ENCODE measurements around the gene SHE.
"Not testable (repeated sequence)": the region's sequence is repeated elsewhere in the genome, so short reads cannot be mapped to it uniquely, and the experiment has no call there.

SHE gene

GRCh38 chr1:154536570-154536969 lies 34.4 kb upstream of the SHE start:
- Histone ChIP-seq H3K27me3 (ENCODE audit: control insufficient read depth, insufficient read depth, low read length) (no peaks in the 10 kb centered on the region), H3K9ac (ENCODE audit: low read length) (no peak overlapping the region), H3K9me3 (ENCODE audit: control insufficient read depth, low read depth, low read length) (no peaks in the 10 kb centered on the region), H3K4me3 (ENCODE audit: low read length) (no peak overlapping the region), H3K27ac (ENCODE audit: low read length) (no peak overlapping the region), H3K36me3 (ENCODE audit: control insufficient read depth, low read depth, low read length) (no peaks in the 10 kb centered on the region), H3K4me1 (ENCODE audit: control insufficient read depth, low read depth, low read length) (no peaks in the 10 kb centered on the region)

GRCh38 chr1:154533952-154534844 lies 32.0 kb upstream of the SHE start:
- Histone ChIP-seq H3K36me3 (ENCODE audit: control insufficient read depth, low read depth, low read length) (no peaks in the 10 kb centered on the region), H3K9ac (ENCODE audit: low read length) (no peak overlapping the region), H3K9me3 (ENCODE audit: control insufficient read depth, low read depth, low read length) (no peaks in the 10 kb centered on the region), H3K27ac (ENCODE audit: low read length) (no peak overlapping the region), H3K4me1 (ENCODE audit: control insufficient read depth, low read depth, low read length) (no peaks in the 10 kb centered on the region), H3K27me3 (ENCODE audit: control insufficient read depth, insufficient read depth, low read length) (no peaks in the 10 kb centered on the region), H3K4me3 (ENCODE audit: low read length) (no peak overlapping the region)

- H3K36me3 ChIP-seq (ENCODE audit: control insufficient read depth, low read depth, low read length); H3K4me1 ChIP-seq (ENCODE audit: control insufficient read depth, low read depth, low read length); H3K9ac ChIP-seq (ENCODE audit: low read length); H3K27ac ChIP-seq (ENCODE audit: low read length); H3K9me3 ChIP-seq (ENCODE audit: control insufficient read depth, low read depth, low read length); H3K27me3 ChIP-seq (ENCODE audit: control insufficient read depth, insufficient read depth, low read length); H3K4me3 ChIP-seq (ENCODE audit: low read length): not testable (repeated sequence)
Measured at GRCh38 chr1:154531950-154532349, 29.7 kb upstream of the SHE start.

GRCh38 chr1:154529308-154529707 lies 27.1 kb upstream of the SHE start:
- Histone ChIP-seq H3K27me3 (ENCODE audit: control insufficient read depth, insufficient read depth, low read length) (no peaks in the 10 kb centered on the region), H3K36me3 (ENCODE audit: control insufficient read depth, low read depth, low read length) (no peaks in the 10 kb centered on the region), H3K9ac (ENCODE audit: low read length) (no peak overlapping the region), H3K27ac (ENCODE audit: low read length) (no peak overlapping the region), H3K9me3 (ENCODE audit: control insufficient read depth, low read depth, low read length) (no peaks in the 10 kb centered on the region), H3K4me1 (ENCODE audit: control insufficient read depth, low read depth, low read length) (no peaks in the 10 kb centered on the region), H3K4me3 (ENCODE audit: low read length) (no peak overlapping the region)

- no peaks in the 10 kb centered on the region for H3K4me1 ChIP-seq (ENCODE audit: control insufficient read depth, low read depth, low read length)
Measured at GRCh38 chr1:154527192-154527591, 25.0 kb upstream of the SHE start.

DNA sequence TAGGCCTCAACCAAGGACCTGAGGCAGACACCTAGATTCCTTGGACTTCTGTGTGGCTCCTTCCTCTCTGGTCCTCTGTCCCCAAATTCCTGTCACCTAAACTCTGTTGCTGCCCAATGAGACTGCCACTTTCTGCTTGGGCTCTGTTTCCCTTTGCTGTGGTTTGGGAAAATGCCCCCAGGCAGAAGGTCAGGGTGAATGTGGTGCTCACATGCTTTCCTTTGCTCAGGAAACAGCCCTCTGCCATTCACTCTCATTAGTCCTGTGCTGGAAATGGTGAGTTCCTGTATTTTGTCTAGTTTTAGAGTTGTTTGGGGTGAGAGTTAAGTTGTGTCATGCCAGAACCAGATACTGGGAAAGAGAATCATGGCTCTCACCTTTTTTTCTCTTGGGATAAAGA lies 22.7 kb upstream of the SHE start:
- Histone ChIP-seq H3K27ac (ENCODE audit: low read length) (no peak overlapping the region), H3K27me3 (ENCODE audit: control insufficient read depth, insufficient read depth, low read length) (no peaks in the 10 kb centered on the region), H3K36me3 (ENCODE audit: control insufficient read depth, low read depth, low read length) (no peaks in the 10 kb centered on the region), H3K4me3 (ENCODE audit: low read length) (no peak overlapping the region), H3K9ac (ENCODE audit: low read length) (no peak overlapping the region), H3K9me3 (ENCODE audit: control insufficient read depth, low read depth, low read length) (no peaks in the 10 kb centered on the region), H3K4me1 (ENCODE audit: control insufficient read depth, low read depth, low read length) (no peaks in the 10 kb centered on the region)

More at GRCh38 chr1:154527192-154527591, 25.0 kb upstream of the SHE start:
- Histone ChIP-seq H3K4me3 (ENCODE audit: low read length) (no peak overlapping the region), H3K9me3 (ENCODE audit: control insufficient read depth, low read depth, low read length) (no peaks in the 10 kb centered on the region), H3K36me3 (ENCODE audit: control insufficient read depth, low read depth, low read length) (no peaks in the 10 kb centered on the region), H3K9ac (ENCODE audit: low read length) (no peak overlapping the region), H3K27me3 (ENCODE audit: control insufficient read depth, insufficient read depth, low read length) (no peaks in the 10 kb centered on the region), H3K27ac (ENCODE audit: low read length) (no peak overlapping the region)

GRCh38 chr1:154521695-154522094 lies 19.5 kb upstream of the SHE start:
- no peak overlapping the region for H3K9ac ChIP-seq (ENCODE audit: low read length)
- no peaks in the 10 kb centered on the region for H3K27me3 ChIP-seq (ENCODE audit: control insufficient read depth, insufficient read depth, low read length)
- no peaks in the 10 kb centered on the region for H3K36me3 ChIP-seq (ENCODE audit: control insufficient read depth, low read depth, low read length)
- no peak overlapping the region for H3K27ac ChIP-seq (ENCODE audit: low read length)
- H3K9me3 ChIP-seq (ENCODE audit: control insufficient read depth, low read depth, low read length) = no peaks in the 10 kb centered on the region
- H3K4me3 ChIP-seq (ENCODE audit: low read length) = no peak overlapping the region
- H3K4me1 ChIP-seq (ENCODE audit: control insufficient read depth, low read depth, low read length) = no peaks in the 10 kb centered on the region

DNA sequence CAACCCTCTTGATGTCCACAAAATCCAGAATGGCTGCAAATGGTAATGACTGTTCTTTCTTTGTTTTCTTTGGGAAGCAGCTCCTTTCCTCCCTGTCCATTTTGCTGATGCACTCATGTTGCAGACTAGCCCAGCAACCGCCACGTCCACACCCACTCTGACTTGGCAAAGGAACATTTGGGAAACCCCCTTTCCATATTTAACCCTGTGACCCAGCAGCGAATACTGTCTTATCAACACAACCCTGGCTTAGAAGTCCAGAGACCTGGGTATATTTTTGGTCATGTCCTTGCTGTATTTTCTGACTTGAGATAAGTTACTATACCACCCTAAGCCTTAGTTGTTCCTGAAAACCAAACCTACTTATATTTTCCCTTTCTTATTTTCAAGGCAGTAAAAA lies 18.1 kb upstream of the SHE start:
- Histone ChIP-seq H3K36me3 (ENCODE audit: control insufficient read depth, low read depth, low read length) (no peaks in the 10 kb centered on the region), H3K27me3 (ENCODE audit: control insufficient read depth, insufficient read depth, low read length) (no peaks in the 10 kb centered on the region), H3K9ac (ENCODE audit: low read length) (no peak overlapping the region), H3K4me3 (ENCODE audit: low read length) (no peak overlapping the region), H3K9me3 (ENCODE audit: control insufficient read depth, low read depth, low read length) (no peaks in the 10 kb centered on the region), H3K4me1 (ENCODE audit: control insufficient read depth, low read depth, low read length) (no peaks in the 10 kb centered on the region), H3K27ac (ENCODE audit: low read length) (no peak overlapping the region)

DNA sequence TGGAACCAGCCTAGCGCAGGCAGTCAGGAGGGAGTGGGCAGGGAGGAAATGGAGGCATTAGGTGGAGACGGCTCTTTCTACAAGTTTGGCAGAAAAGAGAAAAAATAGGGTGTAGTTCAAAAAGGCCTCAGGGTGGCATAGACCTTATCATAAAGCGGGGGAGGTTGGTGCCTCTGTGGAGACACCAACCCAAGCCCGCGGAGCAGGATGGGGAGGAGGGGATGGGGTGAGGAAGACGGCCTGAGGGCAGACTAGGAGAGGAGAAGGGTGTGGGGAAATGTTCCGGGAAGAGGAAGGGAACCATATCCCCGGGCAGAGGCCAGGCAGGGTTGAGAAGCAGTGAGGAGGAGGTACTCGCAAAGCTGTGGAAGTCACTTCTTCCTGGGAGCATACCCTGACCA lies 17.4 kb upstream of the SHE start:
- no peak overlapping the region for H3K9ac ChIP-seq (ENCODE audit: low read length)
- H3K27me3 ChIP-seq (ENCODE audit: control insufficient read depth, insufficient read depth, low read length) = no peaks in the 10 kb centered on the region
- no peaks in the 10 kb centered on the region for H3K9me3 ChIP-seq (ENCODE audit: control insufficient read depth, low read depth, low read length)
- no peaks in the 10 kb centered on the region for H3K4me1 ChIP-seq (ENCODE audit: control insufficient read depth, low read depth, low read length)
- H3K36me3 ChIP-seq (ENCODE audit: control insufficient read depth, low read depth, low read length) = no peaks in the 10 kb centered on the region
- H3K27ac ChIP-seq (ENCODE audit: low read length) = no peak overlapping the region
- H3K4me3 ChIP-seq (ENCODE audit: low read length) = no peak overlapping the region

GRCh38 chr1:154517661-154518060 lies 15.4 kb upstream of the SHE start:
- no peaks in the 10 kb centered on the region for H3K36me3 ChIP-seq (ENCODE audit: control insufficient read depth, low read depth, low read length)
- H3K9me3 ChIP-seq (ENCODE audit: control insufficient read depth, low read depth, low read length) = no peaks in the 10 kb centered on the region
- no peaks in the 10 kb centered on the region for H3K4me1 ChIP-seq (ENCODE audit: control insufficient read depth, low read depth, low read length)
- no peak overlapping the region for H3K9ac ChIP-seq (ENCODE audit: low read length)
- H3K27me3 ChIP-seq (ENCODE audit: control insufficient read depth, insufficient read depth, low read length) = no peaks in the 10 kb centered on the region
- H3K27ac ChIP-seq (ENCODE audit: low read length) = no peak overlapping the region
- no peak overlapping the region for H3K4me3 ChIP-seq (ENCODE audit: low read length)

- H3K36me3 ChIP-seq (ENCODE audit: control insufficient read depth, low read depth, low read length) = no peaks in the 10 kb centered on the region
- H3K9me3 ChIP-seq (ENCODE audit: control insufficient read depth, low read depth, low read length) = no peaks in the 10 kb centered on the region
- no peak overlapping the region for H3K4me3 ChIP-seq (ENCODE audit: low read length)
- no peaks in the 10 kb centered on the region for H3K27me3 ChIP-seq (ENCODE audit: control insufficient read depth, insufficient read depth, low read length)
- H3K27ac ChIP-seq (ENCODE audit: low read length) = no peak overlapping the region
- no peaks in the 10 kb centered on the region for H3K4me1 ChIP-seq (ENCODE audit: control insufficient read depth, low read depth, low read length)
- H3K9ac ChIP-seq (ENCODE audit: low read length) = no peak overlapping the region
Measured at GRCh38 chr1:154514066-154514553, 11.9 kb upstream of the SHE start.

GRCh38 chr1:154512760-154513159 lies 10.5 kb upstream of the SHE start:
- H3K27ac ChIP-seq (ENCODE audit: low read length) = no peak overlapping the region
- H3K9ac ChIP-seq (ENCODE audit: low read length) = no peak overlapping the region
- no peaks in the 10 kb centered on the region for H3K9me3 ChIP-seq (ENCODE audit: control insufficient read depth, low read depth, low read length)
- H3K4me3 ChIP-seq (ENCODE audit: low read length) = no peak overlapping the region
- no peaks in the 10 kb centered on the region for H3K4me1 ChIP-seq (ENCODE audit: control insufficient read depth, low read depth, low read length)
- no peaks in the 10 kb centered on the region for H3K27me3 ChIP-seq (ENCODE audit: control insufficient read depth, insufficient read depth, low read length)
- no peaks in the 10 kb centered on the region for H3K36me3 ChIP-seq (ENCODE audit: control insufficient read depth, low read depth, low read length)
